NCI-H82 treated with DMSO at 0.1 percent for 48 hours (cell line): Measurements from ENCODE around the gene CSNK1G1.

ENCODE experiments used
- DNase-seq: peaks from one replicate; lab custom pipeline; 2025; ENCODE audit not compliant: unreplicated experiment; lab: John Stamatoyannopoulos, UW

CSNK1G1 gene

GRCh38 chr15:64156652-64157331 lies 199.2 kb downstream of the CSNK1G1 start:
- DNase-seq, result no peak

DNA sequence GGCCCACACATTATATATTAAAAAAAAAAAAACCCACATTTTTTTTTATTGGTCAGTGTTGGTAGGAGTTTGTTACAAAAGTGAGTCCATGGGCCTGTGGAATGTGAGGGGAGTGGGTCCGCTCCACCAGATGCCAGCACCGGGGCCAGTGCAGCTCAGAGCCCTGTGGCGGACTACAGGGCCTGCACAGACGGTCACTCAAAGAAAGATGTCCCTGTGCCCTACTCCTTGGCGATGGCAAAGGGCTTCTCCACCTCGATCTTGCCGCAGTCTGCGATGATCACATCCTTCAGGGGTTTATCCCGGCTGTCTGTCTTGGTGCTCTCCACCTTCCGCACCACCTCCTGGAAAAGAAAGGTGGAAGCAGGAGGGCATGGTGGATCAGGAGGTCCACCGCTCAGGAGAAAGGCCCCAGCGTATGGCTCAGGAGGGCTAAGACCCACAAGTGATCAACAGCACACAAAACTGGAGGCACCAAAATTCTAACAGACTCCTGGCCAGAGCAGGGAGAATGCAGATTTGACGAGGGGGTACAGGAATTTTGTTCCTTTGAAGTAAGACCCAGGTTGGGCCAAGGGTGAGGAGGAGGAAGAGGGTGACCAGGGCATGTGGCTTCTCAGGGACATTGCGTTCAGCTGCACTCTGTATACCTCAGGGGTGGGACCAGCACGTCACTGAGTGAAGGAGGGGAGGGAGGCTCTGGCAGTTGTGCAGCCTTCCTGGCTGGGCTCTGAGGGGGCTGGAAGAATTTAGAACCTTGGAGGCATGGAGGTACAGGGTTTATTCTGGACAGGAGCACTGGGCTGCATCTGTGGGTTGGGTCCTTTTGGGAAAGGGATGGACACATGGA lies 199.9 kb downstream of the CSNK1G1 start:
- no peak for DNase-seq

DNA sequence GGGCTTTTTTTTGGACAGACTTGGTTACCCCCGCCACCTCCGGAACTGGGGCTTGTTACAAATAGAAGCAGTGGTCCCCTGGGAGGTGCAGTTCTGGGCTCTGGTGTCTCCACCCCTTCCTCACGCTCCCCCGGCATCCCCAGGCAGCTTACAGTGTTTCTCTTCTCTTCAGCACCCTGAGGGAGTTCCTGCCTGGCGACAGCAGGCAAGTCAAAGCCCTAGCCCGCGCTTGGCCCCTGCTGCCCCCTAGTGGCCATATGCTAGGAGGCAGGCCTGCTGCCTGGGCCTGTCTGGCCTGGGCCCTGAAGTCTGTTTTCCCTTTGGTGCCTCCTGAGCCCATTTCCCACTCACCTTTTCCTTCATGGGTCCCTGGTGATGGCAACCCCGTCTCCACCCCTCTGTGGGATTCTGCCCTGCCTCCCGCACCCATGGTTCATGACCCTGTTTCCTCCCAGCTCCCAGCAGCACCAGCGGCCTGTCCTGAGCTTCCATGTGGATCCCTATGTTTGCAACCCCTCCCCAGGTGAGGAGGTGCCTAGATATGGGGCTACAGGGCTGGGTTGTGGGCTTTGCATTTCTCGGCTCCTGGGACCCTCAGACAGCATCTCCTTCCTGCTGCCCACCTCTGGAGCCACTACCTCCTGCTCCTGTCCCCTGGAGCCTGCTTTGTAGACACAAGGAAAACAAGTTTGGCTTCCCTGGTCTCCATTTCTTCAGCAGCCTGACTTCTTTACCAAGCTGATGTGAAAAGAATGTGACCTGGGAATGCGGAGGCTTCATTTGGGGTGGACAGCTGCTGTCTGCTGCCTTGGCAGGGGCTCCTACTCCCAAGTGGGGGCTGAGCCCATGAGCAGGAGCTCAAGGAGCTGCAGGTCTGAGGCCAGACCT lies 202.2 kb downstream of the CSNK1G1 start:
- DNase-seq, result peak; percentile 67

GRCh38 chr15:64152507-64153387 lies 203.2 kb downstream of the CSNK1G1 start:
- no peak for DNase-seq

GRCh38 chr15:64151727-64152506 lies 204.1 kb downstream of the CSNK1G1 start, which contains the start of gene SNX22:
SNX22 (plus strand) TSS chr15:64151731; CDS start chr15:64151776, 45 bp downstream.
- DNase-seq, result no peak

- no peak for DNase-seq
Measured at GRCh38 chr15:64149893-64150578, 205.9 kb downstream of the CSNK1G1 start.

GRCh38 chr15:64149424-64149823 lies 206.5 kb downstream of the CSNK1G1 start:
- DNase-seq, result no peak

DNA sequence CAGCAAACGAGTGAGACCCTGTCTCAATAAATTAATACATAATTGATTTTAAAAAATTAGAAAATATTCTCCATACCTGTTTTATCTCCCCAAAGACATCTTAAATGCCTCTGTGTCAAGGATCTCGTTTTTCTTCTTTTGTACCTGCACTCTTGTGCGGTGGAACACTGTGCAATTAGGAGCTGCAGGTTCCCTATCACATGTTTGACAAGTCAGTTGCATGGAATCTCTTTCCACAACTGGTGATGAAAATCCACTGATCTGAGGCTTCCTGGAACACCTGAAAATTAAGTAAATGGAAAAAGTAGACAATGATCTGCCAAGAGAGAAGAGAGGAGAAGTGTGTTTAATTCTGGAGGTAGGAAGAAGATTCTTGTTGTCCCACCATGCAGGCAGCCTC lies 207.4 kb downstream of the CSNK1G1 start:
- DNase-seq, result no peak

DNA sequence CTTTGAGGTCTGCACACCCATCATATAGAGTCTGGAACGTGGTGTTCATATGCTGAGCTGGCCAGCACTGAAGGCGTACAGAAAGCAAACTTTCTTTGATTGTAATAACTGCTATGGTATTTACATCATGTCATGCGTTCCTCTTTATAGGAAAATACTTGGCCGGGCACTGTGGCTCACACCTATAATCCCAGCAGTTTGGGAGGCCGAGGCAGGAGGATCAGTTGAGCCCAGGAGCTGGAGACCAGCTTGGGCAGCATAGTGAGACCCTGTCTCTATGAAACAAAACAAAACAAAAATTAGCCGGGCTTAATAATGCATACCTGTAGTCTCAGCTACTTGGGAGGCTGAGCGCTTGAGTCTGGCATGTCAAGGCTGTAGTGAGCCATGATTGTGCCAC lies 207.8 kb downstream of the CSNK1G1 start:
- no peak for DNase-seq

GRCh38 chr15:64146885-64147681 lies 208.9 kb downstream of the CSNK1G1 start:
- no peak for DNase-seq

DNA sequence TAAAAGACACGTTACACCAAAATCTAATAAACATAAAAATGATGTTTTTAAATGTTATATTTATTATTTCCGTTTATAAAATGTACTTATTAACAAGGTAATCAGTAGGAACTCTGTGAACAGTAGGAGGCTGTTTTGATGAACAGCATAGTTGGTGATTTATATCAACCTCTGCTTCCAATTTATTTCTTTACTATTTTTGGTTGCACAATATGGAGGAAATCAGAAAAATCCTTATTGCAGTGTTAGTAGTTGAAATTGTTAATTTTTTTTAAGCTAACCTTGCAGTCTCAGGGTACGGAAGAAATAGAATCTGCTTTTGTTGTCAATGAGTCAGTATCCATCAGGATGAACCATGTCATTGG lies 209.5 kb downstream of the CSNK1G1 start:
- no peak for DNase-seq

GRCh38 chr15:64146041-64146440 lies 209.9 kb downstream of the CSNK1G1 start:
- DNase-seq, result no peak

DNA sequence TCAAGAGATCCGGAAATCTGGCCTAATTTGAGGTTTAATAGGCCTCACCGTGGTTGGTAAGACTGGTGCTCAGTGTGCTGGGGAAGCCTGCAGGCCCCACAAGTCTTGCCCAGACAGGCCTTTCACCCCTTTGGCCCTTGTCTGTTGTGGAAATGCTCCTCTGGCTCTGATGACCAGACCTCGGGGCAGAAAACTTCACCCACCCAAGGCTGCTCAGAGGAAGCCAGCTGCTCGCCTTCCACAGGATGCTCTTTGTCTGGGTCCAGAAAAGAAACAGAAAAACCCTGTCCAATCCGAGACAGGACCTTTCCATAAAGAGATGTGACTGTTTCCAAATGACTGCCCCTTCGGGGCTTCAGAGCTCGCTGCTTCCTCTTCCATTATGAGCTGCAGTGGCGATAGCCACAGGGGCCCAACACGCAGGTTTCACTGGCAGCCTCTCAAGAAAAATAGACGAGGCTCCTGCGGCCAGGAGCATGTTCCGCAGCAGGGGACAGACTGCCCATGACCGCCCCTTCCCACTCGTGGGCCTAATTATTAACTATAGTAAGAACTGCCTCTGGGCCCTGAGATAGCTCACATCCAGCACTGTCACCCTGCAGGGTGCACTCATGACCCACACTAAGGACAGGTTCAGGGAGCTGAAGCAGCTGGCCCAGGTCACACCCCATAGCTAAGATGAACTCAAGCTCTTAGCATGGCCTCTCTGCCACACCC lies 211.2 kb downstream of the CSNK1G1 start:
- DNase-seq, result no peak

- DNase-seq, result no peak
Measured at GRCh38 chr15:64144192-64144564, 211.8 kb downstream of the CSNK1G1 start.

GRCh38 chr15:64143276-64143675 lies 212.7 kb downstream of the CSNK1G1 start:
- DNase-seq, result no peak

GRCh38 chr15:64141798-64142512 lies 214.0 kb downstream of the CSNK1G1 start:
- no peak for DNase-seq

- no peak for DNase-seq
Measured at GRCh38 chr15:64138331-64138941, 217.5 kb downstream of the CSNK1G1 start.
